Cardiac muscle cell (in vitro differentiated cells and primary cell): ENCODE results near the gene ZNF804A. TPM values are rescaled to one million over a fixed set of nuclear protein-coding genes. Genes with fewer than 3 reads are reported as not detected.
"Not testable (repeated sequence)": the region's sequence is repeated elsewhere in the genome, so short reads cannot be mapped to it uniquely, and the experiment has no call there.

ENCODE experiments used
- DNase-seq, 2 donors: peaks; one replicate each; pipeline versions ENCODE4 v3.0.0 to v3.0.0-alpha.2; 2010 to 2017; ENCODE audit warnings: low read depth in 1 of 2, low spot score in 1 of 2
- H3K27ac ChIP-seq: fragments of 200-600 bp; sonication (generic); 2 replicates; pipeline ENCODE4 v1.5.1; 2016
- H3K27me3 ChIP-seq: fragments of 200-600 bp; sonication (generic); 2 replicates; pipeline ENCODE4 v1.6.0; 2016; ENCODE audit warnings: control low read depth
- H3K36me3 ChIP-seq: fragments of 200-600 bp; sonication (generic); 2 replicates; pipeline ENCODE4 v1.5.1; 2016; ENCODE audit warnings: control low read depth
- H3K4me1 ChIP-seq: fragments of 200-600 bp; sonication (generic); 2 replicates; pipeline ENCODE4 v1.8.1; 2017; ENCODE audit warnings: low read depth, mild to moderate bottlenecking, mixed run types
- H3K4me3 ChIP-seq: fragments of 200-600 bp; sonication (generic); 2 replicates; pipeline ENCODE4 v1.5.1; 2016; ENCODE audit warnings: mild to moderate bottlenecking
- H3K9me3 ChIP-seq: fragments of 200-600 bp; sonication (generic); 2 replicates; pipeline ENCODE4 v1.5.1; 2017; ENCODE audit warnings: low read depth, mild to moderate bottlenecking, control low read depth
- polyA plus RNA-seq: library from polyadenylated mRNA; unstranded; fragments of >200 nt; fragmentation: Nextera tagmentation; extraction: Ambion mirVana; gene quantifications from 2 replicates; pipeline ENCODE4 v1.2.1, GENCODE V29; 2016
- total RNA-seq: library from RNA; depleted of rRNA; stranded (reverse); fragments of >200 nt; gene quantifications from 2 replicates; pipeline ENCODE4 v1.2.3, GENCODE V29; 2016
- TF ChIP-seq, protein P1 (sequence below): IDR thresholded peaks from 2 replicates; pipeline ENCODE4 v1.5.1; 2012; ENCODE audit warnings: low read depth, mild to moderate bottlenecking, low read length

ZNF804A gene
- total and polyA plus RNA-seq, 2 experiments from 2014 or later = 0.12 TPM; not detected in 1

GRCh38 chr2:184875212-184875611 is 276.9 kb downstream of the ZNF804A start:
- TF ChIP-seq, protein P1, sequence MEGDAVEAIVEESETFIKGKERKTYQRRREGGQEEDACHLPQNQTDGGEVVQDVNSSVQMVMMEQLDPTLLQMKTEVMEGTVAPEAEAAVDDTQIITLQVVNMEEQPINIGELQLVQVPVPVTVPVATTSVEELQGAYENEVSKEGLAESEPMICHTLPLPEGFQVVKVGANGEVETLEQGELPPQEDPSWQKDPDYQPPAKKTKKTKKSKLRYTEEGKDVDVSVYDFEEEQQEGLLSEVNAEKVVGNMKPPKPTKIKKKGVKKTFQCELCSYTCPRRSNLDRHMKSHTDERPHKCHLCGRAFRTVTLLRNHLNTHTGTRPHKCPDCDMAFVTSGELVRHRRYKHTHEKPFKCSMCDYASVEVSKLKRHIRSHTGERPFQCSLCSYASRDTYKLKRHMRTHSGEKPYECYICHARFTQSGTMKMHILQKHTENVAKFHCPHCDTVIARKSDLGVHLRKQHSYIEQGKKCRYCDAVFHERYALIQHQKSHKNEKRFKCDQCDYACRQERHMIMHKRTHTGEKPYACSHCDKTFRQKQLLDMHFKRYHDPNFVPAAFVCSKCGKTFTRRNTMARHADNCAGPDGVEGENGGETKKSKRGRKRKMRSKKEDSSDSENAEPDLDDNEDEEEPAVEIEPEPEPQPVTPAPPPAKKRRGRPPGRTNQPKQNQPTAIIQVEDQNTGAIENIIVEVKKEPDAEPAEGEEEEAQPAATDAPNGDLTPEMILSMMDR = no peak
- Histone ChIP-seq H3K9me3 (no peaks in the 10 kb centered on the region), H3K27me3 (no peaks in the 10 kb centered on the region), H3K36me3 (no peaks in the 10 kb centered on the region), H3K4me1 (peaks cover 13% of the 10 kb centered on the region), H3K27ac (no peak overlapping the region), H3K4me3 (no peak overlapping the region)
- DNase-seq = no peak

DNA sequence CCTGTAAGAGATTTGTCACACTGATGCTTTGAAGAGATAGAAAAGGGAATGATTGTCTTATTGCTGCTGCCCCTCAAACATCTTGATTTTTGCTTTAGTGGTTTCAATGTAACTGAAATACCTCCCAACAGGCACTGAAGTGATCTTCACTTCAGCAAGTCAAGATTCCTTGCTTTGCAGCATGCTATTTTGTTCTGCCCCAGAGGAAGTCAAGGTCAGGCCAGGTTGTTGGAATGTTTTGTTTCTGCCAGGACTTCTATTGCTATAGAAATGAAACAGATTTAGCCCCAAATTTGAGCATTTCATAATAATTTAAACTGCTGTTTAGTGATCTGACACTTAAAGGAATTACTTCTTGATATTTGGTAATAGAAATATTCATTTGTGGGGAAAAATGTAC is 277.6 kb downstream of the ZNF804A start:
- Histone ChIP-seq H3K9me3 (no peaks in the 10 kb centered on the region), H3K27ac (peak overlapping the region; percentile 15), H3K4me3 (no peak overlapping the region), H3K4me1 (peaks cover 13% of the 10 kb centered on the region), H3K27me3 (no peaks in the 10 kb centered on the region), H3K36me3 (no peaks in the 10 kb centered on the region)
- DNase-seq = peak; percentile 2 to 57
- TF ChIP-seq, protein P1 = no peak

GRCh38 chr2:184877909-184878308 is 279.6 kb downstream of the ZNF804A start:
- Histone ChIP-seq H3K27ac (no peak overlapping the region), H3K36me3 (no peaks in the 10 kb centered on the region), H3K9me3 (no peaks in the 10 kb centered on the region), H3K4me3 (no peak overlapping the region), H3K4me1 (peaks cover 13% of the 10 kb centered on the region), H3K27me3 (no peaks in the 10 kb centered on the region)
- TF ChIP-seq, protein P1 = no peak
- no peak for DNase-seq

DNA sequence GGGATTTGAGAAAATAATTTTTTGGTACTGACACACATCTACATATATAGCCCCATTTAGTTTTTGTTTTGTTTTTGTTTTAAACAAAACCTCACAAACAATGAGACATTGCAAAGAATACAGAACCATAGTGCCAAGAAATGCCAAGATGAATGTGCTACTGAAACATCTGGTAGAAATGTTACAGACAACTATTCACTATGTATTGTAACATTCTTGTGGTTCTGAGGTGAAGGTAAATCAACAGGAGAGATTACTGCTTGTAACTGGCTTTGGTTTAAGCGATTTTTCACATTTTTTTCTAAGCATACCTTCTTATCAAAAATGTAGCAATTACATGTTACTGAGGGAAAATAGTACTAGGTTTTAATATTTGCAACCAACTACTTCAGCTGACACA is 281.3 kb downstream of the ZNF804A start:
- TF ChIP-seq, protein P1 = no peak
- DNase-seq = no peak
- H3K4me3 ChIP-seq = no peak overlapping the region

DNA sequence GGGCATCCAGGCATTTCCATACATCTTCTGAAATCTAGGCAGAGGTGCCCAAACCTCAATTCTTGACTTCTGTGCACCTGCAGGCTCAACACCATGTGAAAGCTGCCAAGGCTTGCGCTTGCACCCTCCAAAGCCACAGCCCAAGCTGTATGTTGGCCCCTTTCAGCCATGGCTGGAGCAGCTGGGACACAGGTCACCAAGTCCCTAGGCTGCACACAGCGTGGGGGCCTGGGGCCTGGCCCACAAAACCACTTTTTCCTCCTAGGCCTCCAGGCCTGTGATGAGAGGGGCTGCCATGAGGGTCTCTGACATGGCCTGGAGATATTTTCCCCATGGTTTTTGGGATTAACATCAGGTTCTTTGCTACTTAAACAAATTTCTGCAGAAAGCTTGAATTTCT is 288.3 kb downstream of the ZNF804A start:
- H3K4me1 ChIP-seq, H3K9me3 ChIP-seq, H3K36me3 ChIP-seq, H3K27me3 ChIP-seq, H3K27ac ChIP-seq, DNase-seq, H3K4me3 ChIP-seq: not testable (repeated sequence)

More for the DNA sequence above, 281.3 kb downstream of the ZNF804A start:
- H3K27me3 ChIP-seq = no peaks in the 10 kb centered on the region
- H3K4me1 ChIP-seq = peaks cover 13% of the 10 kb centered on the region
- no peak overlapping the region for H3K27ac ChIP-seq
- no peaks in the 10 kb centered on the region for H3K36me3 ChIP-seq
- H3K9me3 ChIP-seq = no peaks in the 10 kb centered on the region

- H3K27ac ChIP-seq = no peak overlapping the region
- no peaks in the 10 kb centered on the region for H3K4me1 ChIP-seq
- no peaks in the 10 kb centered on the region for H3K9me3 ChIP-seq
- H3K27me3 ChIP-seq = no peaks in the 10 kb centered on the region
- no peaks in the 10 kb centered on the region for H3K36me3 ChIP-seq
- TF ChIP-seq, protein P1 = no peak
- DNase-seq = no peak
- no peak overlapping the region for H3K4me3 ChIP-seq
These were observed 292.0 kb downstream of the ZNF804A start for GRCh38 chr2:184890311-184890710.
